SKM-1 treated with dmso at 0.1 percent for 144 hours (cell line): ENCODE data around the gene VAPA.
A peak's percentile ranks its signal among the peaks of the same experiment; 100 is the strongest.

Experiments used
- DNase-seq: peaks from one replicate; lab custom pipeline; 2025; ENCODE audit not compliant: unreplicated experiment; lab: John Stamatoyannopoulos, UW

VAPA gene

GRCh38 chr18:9913526-9914333 is at the start of gene VAPA:
Gene VAPA, plus strand, starts transcription at chr18:9914016. Its CDS starts 241 bp downstream, at chr18:9914257.
- peak; percentile 90 for DNase-seq

GRCh38 chr18:9865764-9866490 is 47.9 kb upstream of the VAPA start:
- DNase-seq: no peak

- DNase-seq: no peak
Measured at GRCh38 chr18:9866627-9867026, 47.2 kb upstream of the VAPA start.

- DNase-seq: no peak
Measured at GRCh38 chr18:9867071-9867594, 46.7 kb upstream of the VAPA start.

- DNase-seq: no peak
Measured at GRCh38 chr18:9868857-9869714, 44.7 kb upstream of the VAPA start.

- DNase-seq: peak; percentile 89
Measured at GRCh38 chr18:9869715-9870430, 43.9 kb upstream of the VAPA start.

- DNase-seq: no peak
Measured at GRCh38 chr18:9870431-9871008, 43.3 kb upstream of the VAPA start.

GRCh38 chr18:9871244-9871746 is 42.5 kb upstream of the VAPA start:
- DNase-seq: no peak

GRCh38 chr18:9872823-9873222 is 41.0 kb upstream of the VAPA start:
- no peak for DNase-seq

- DNase-seq: no peak
Measured at GRCh38 chr18:9874728-9875127, 39.1 kb upstream of the VAPA start.

- DNase-seq: no peak
Measured at GRCh38 chr18:9876212-9876866, 37.5 kb upstream of the VAPA start.

- DNase-seq: no peak
Measured at GRCh38 chr18:9876867-9877654, 36.8 kb upstream of the VAPA start.

- DNase-seq: no peak
Measured at GRCh38 chr18:9877655-9878014, 36.2 kb upstream of the VAPA start.

GRCh38 chr18:9878095-9878494 is 35.7 kb upstream of the VAPA start:
- DNase-seq: no peak

GRCh38 chr18:9878783-9879242 is 35.0 kb upstream of the VAPA start:
- no peak for DNase-seq

GRCh38 chr18:9884090-9884489 is 29.7 kb upstream of the VAPA start:
- no peak for DNase-seq

GRCh38 chr18:9884532-9885140 is 29.2 kb upstream of the VAPA start:
- no peak for DNase-seq
